ENCODE results near the gene MTA3.

The MTA3 gene

GRCh38 chr2:42794271-42795046 is 226.0 kb downstream of the MTA3 start:
- FAIRE-seq = peak; percentile 72
- DNase-seq (ENCODE audit: extremely low spot score, insufficient read length, low read depth) = no peak

- FAIRE-seq (peak; percentile 74), DNase-seq (ENCODE audit: extremely low spot score, insufficient read length, low read depth) (no peak)
These were observed 226.8 kb downstream of the MTA3 start for GRCh38 chr2:42795275-42795674.

GRCh38 chr2:42795841-42796301 is 227.4 kb downstream of the MTA3 start:
- DNase-seq (ENCODE audit: extremely low spot score, insufficient read length, low read depth) (no peak), FAIRE-seq (peak; percentile 75)

- peak; percentile 80 for FAIRE-seq
These were observed 228.2 kb downstream of the MTA3 start for GRCh38 chr2:42796427-42797248.

GRCh38 chr2:42797281-42797680 is 228.8 kb downstream of the MTA3 start:
- FAIRE-seq (no peak), DNase-seq (ENCODE audit: extremely low spot score, insufficient read length, low read depth) (no peak)

More at GRCh38 chr2:42796427-42797248, 228.2 kb downstream of the MTA3 start:
- DNase-seq (ENCODE audit: extremely low spot score, insufficient read length, low read depth) = no peak

- FAIRE-seq (no peak), DNase-seq (ENCODE audit: extremely low spot score, insufficient read length, low read depth) (no peak)
These were observed 231.4 kb downstream of the MTA3 start for GRCh38 chr2:42799881-42800280.

- FAIRE-seq = peak; percentile 5
These were observed 232.1 kb downstream of the MTA3 start for GRCh38 chr2:42800461-42800962.

GRCh38 chr2:42800981-42801380 is 232.5 kb downstream of the MTA3 start:
- DNase-seq (ENCODE audit: extremely low spot score, insufficient read length, low read depth) = no peak
- no peak for FAIRE-seq

More at GRCh38 chr2:42800461-42800962, 232.1 kb downstream of the MTA3 start:
- DNase-seq (ENCODE audit: extremely low spot score, insufficient read length, low read depth) = no peak

- FAIRE-seq (no peak), DNase-seq (ENCODE audit: extremely low spot score, insufficient read length, low read depth) (no peak)
These were observed 232.9 kb downstream of the MTA3 start for GRCh38 chr2:42801381-42801780.

- DNase-seq (ENCODE audit: extremely low spot score, insufficient read length, low read depth) = no peak
- no peak for FAIRE-seq
These were observed 233.7 kb downstream of the MTA3 start for GRCh38 chr2:42802150-42802549.

GRCh38 chr2:42804338-42804737 is 235.9 kb downstream of the MTA3 start:
- FAIRE-seq = no peak

GRCh38 chr2:42804891-42805290 is 236.5 kb downstream of the MTA3 start:
- FAIRE-seq = no peak
- no peak for DNase-seq (ENCODE audit: extremely low spot score, insufficient read length, low read depth)

More at GRCh38 chr2:42804338-42804737, 235.9 kb downstream of the MTA3 start:
- no peak for DNase-seq (ENCODE audit: extremely low spot score, insufficient read length, low read depth)

All from GM18507 (cell line).